GM12878 (cell line): ENCODE results near the gene DPPA3. TPM values are rescaled to one million over a fixed set of nuclear protein-coding genes. Genes with fewer than 3 reads are reported as not detected.

Experiments used
- ATAC-seq: fragments of 200-7000 bp; cut with Tn5 transposase; 3 replicates; pipeline ENCODE4 v1.9.1; 2020; ENCODE audit warnings: mild to moderate bottlenecking, moderate library complexity
- BruUV-seq: library from RNA; stranded (reverse); fragments of 400-500 nt; replicated peaks from 2 replicates; lab custom pipeline; 2021; lab: Mats Ljungman, UMichigan
- CTCF ChIA-PET: fragments of 300-600 bp; sonication (Branson Sonifier 250); formaldehyde crosslinking; extraction: SDS; loops from one replicate; lab custom pipeline; 2021; ENCODE audit warnings: inconsistent platforms; lab: Yijun Ruan, JAX
- POLR2A ChIA-PET: fragments of 350-600 bp; formaldehyde crosslinking; extraction: SDS; loops from one replicate; lab custom pipeline; 2021; ENCODE audit warnings: inconsistent platforms; lab: Charles Lee
- RAD21 ChIA-PET: fragments of 300-600 bp; sonication (Branson Sonifier 250); formaldehyde crosslinking; loops from one replicate; lab custom pipeline; 2023; ENCODE audit warnings: antibody characterized with exemption; ENCODE audit not compliant: unreplicated experiment; lab: Charles Lee
- SMC1A ChIA-PET: fragments of 300-600 bp; sonication (Branson Sonifier 250); formaldehyde crosslinking; loops from one replicate; lab custom pipeline; 2023; ENCODE audit not compliant: unreplicated experiment, uncharacterized antibody; lab: Charles Lee
- DNase-seq: peaks from one replicate; pipeline ENCODE4 v3.0.0-alpha.2; 2011; ENCODE audit warnings: low read depth, low spot score
- FAIRE-seq: peaks from 3 replicates; lab custom pipeline; 2011; peaks lifted over from hg19 to GRCh38; lab: Jason Lieb, UNC
- H2AFZ ChIP-seq: 2 replicates; pipeline ENCODE4 v1.6.0; 2011; ENCODE audit warnings: low read depth, low read length, control low read depth; ENCODE audit not compliant: control insufficient read depth
- H3K27ac ChIP-seq: 2 replicates; pipeline ENCODE4 v1.5.1; 2011; ENCODE audit warnings: control low read depth; ENCODE audit not compliant: control insufficient read depth, insufficient read depth
- H3K27me3 ChIP-seq, 2 experiments: replicated peaks in 1 of 2; 2 replicates each; pipeline versions ENCODE4 v1.6.0 to v1.6.1; 2011; ENCODE audit warnings: low read length in 1 of 2; ENCODE audit not compliant: control insufficient read depth in 2 of 2, insufficient read depth in 2 of 2
- H3K36me3 ChIP-seq, 2 experiments: 2 replicates each; pipeline ENCODE4 v1.5.1; 2011; ENCODE audit warnings: low read length in 1 of 2; ENCODE audit not compliant: control insufficient read depth in 2 of 2, insufficient read depth in 2 of 2
- H3K4me1 ChIP-seq: 2 replicates; pipeline ENCODE4 v1.6.1; 2011; ENCODE audit warnings: mild to moderate bottlenecking, low read length, moderate library complexity, mixed read lengths; ENCODE audit not compliant: control insufficient read depth, insufficient read depth
- H3K4me2 ChIP-seq: 2 replicates; pipeline ENCODE4 v1.6.0; 2011; ENCODE audit warnings: control low read depth; ENCODE audit not compliant: control insufficient read depth, insufficient read depth
- H3K4me3 ChIP-seq: fragments of 200-600 bp; sonication (generic); 2 replicates; pipeline ENCODE4 v1.5.1; 2016
- H3K79me2 ChIP-seq: 2 replicates; pipeline ENCODE4 v1.6.0; 2011; ENCODE audit warnings: low read length; ENCODE audit not compliant: control insufficient read depth, insufficient read depth
- H3K9ac ChIP-seq: 2 replicates; pipeline ENCODE4 v1.8.0; 2011; ENCODE audit warnings: low read length, control low read depth, mixed read lengths; ENCODE audit not compliant: control insufficient read depth, insufficient read depth
- H3K9me3 ChIP-seq: replicated peaks from 3 replicates; pipeline ENCODE4 v1.5.1; 2011; ENCODE audit warnings: mild to moderate bottlenecking, low read length; ENCODE audit not compliant: control insufficient read depth, insufficient read depth
- H4K20me1 ChIP-seq: 2 replicates; pipeline ENCODE4 v1.6.0; 2011; ENCODE audit not compliant: control insufficient read depth, insufficient read depth
- CHD4 ChIP-seq: fragments of 200-600 bp; sonication (generic); IDR thresholded peaks from 2 replicates; pipeline ENCODE4 v1.6.1; 2016; ENCODE audit warnings: mild to moderate bottlenecking
- CREM ChIP-seq: IDR thresholded peaks from 2 replicates; pipeline ENCODE4 v1.6.1; 2014; ENCODE audit warnings: antibody characterized with exemption, low read depth
- LARP7 ChIP-seq: fragments of 450-650 bp; IDR thresholded peaks from 2 replicates; pipeline ENCODE4 v1.6.1; 2017; ENCODE audit warnings: mild to moderate bottlenecking
- NR2F1 ChIP-seq: fragments of 450-650 bp; conservative IDR thresholded peaks from 2 replicates; pipeline ENCODE4 v1.6.1; 2017; ENCODE audit warnings: mild to moderate bottlenecking
- RAD51 ChIP-seq: fragments of 450-650 bp; IDR thresholded peaks from 2 replicates; pipeline ENCODE4 v1.6.1; 2016; ENCODE audit warnings: moderate library complexity, mild to moderate bottlenecking, inconsistent platforms
- RBBP5 ChIP-seq: fragments of 200-600 bp; sonication (generic); conservative IDR thresholded peaks from 2 replicates; pipeline ENCODE4 v1.6.1; 2016
- SMC3 ChIP-seq: IDR thresholded peaks from 2 replicates; pipeline ENCODE4 v1.6.1; 2011; ENCODE audit warnings: low read length, improper control_type of control experiment, borderline replicate concordance
- SUPT20H ChIP-seq: IDR thresholded peaks from 2 replicates; pipeline ENCODE4 v1.6.1; 2011; ENCODE audit warnings: low read depth, mild to moderate bottlenecking, low read length, moderate library complexity, borderline replicate concordance; ENCODE audit not compliant: control insufficient read depth
- TCF12 ChIP-seq: IDR thresholded peaks from 2 replicates; pipeline ENCODE4 v1.6.1; 2011; ENCODE audit warnings: low read depth, mild to moderate bottlenecking, low read length
- WGBS: methylation state at CpG from one replicate; pipeline ENCODE4 v1.1.6; 2016; ENCODE audit warnings: low lambda C conversion rate; ENCODE audit not compliant: insufficient replicate concordance, insufficient coverage; ENCODE audit errors: missing lambda C conversion rate; 5-methylcytosine and 5-hydroxymethylcytosine counted together
- in situ Hi-C: fragments of 300-500 bp; cut with MboI; formaldehyde crosslinking; loops from 9 replicates; pipeline ENCODE4 v1.14.3; 2018; ENCODE audit warnings: mixed read lengths
- intact Hi-C: fragments of 100-400 bp; cut with micrococcal nuclease; formaldehyde crosslinking; loops from one replicate; pipeline ENCODE4 v1.14.2; 2022; ENCODE audit not compliant: unreplicated experiment
- polyA plus RNA-seq, 11 experiments: library from polyadenylated mRNA; depleted of rRNA in 4 of 11; unstranded in 6 of 11; stranded (reverse) in 5 of 11; fragments of >200 nt; fragmentation: Nextera tagmentation in 4 of 11; fragmentation: Illumina TruSeq in 1 of 11; extraction: Ambion mirVana in 4 of 11; extraction: Trizol in 1 of 11; gene quantifications; 1 replicate in 1 of 11; 2 replicates in 10 of 11; pipeline versions ENCODE4 v1.2.1 to v1.2.3, GENCODE V29; 2011 to 2016; ENCODE audit warnings: inconsistent platforms in 2 of 11, missing spikeins in 2 of 11, low read depth in 1 of 11
- total RNA-seq, 4 experiments: library from RNA; depleted of rRNA in 3 of 4; stranded (reverse); fragments of >200 nt in 3 of 4; fragmentation: Illumina TruSeq in 1 of 4; extraction: Trizol in 1 of 4; gene quantifications; 2 replicates each; pipeline versions ENCODE4 v1.2.1 to v1.2.3, GENCODE V29; 2013 to 2021
- TF ChIP-seq, protein P1 (sequence below): fragments of 450-650 bp; IDR thresholded peaks from 2 replicates; pipeline ENCODE4 v1.6.1; 2016; ENCODE audit warnings: mild to moderate bottlenecking, moderate library complexity, borderline replicate concordance
- TF ChIP-seq, protein P2 (sequence below): fragments of 450-650 bp; IDR thresholded peaks from 2 replicates; pipeline ENCODE4 v1.6.1; 2018; ENCODE audit warnings: borderline replicate concordance, mild to moderate bottlenecking; ENCODE audit not compliant: partially characterized antibody
- TF ChIP-seq, protein P3 (sequence below): IDR thresholded peaks from 2 replicates; pipeline ENCODE4 v1.6.1; 2011; ENCODE audit warnings: mild to moderate bottlenecking, low read depth, low read length, moderate library complexity; ENCODE audit not compliant: insufficient replicate concordance

DPPA3 gene
- total and polyA plus RNA-seq, 10 of the 15 experiments (the other 5 are each of a cell fraction or from before 2014, with no cell fraction given) = 0.05 TPM; not detected in 9

DNA sequence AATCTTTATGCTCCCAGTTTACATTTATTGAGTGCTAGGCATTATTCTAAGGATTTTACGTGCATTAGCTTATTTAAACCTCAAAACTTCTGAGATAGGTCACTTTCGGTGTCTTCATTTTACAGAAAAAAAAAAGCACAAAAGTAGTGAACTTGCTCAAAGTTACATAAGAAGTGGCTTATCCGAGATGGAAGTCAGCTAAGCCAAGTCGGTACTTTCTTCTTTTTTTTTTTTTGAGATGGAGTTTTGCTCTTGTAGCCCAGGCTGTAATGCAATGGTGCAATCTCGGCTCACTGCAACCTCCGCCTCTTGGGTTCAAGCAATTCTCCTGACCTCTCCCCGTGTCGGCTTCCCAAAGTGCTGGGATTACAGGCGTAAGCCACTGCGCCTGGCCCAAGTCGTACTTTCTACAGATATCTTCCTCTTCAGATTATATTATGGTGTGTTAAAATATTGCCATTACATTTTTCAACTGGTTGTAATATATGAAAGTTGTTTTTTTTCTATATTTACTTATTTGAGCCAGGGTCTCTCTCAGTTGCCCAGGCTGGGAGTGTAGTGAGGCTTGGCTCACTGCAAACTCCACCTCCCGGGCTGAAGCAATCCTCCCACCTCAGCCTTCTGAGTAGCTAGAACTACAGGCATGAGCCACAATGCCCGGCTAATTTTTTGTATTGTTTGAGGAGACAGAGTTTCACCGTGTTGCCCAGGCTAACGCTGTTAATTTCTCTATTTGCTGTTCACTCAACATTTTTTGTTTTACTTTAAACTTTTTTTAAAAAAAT is 8.9 kb downstream of the DPPA3 start:
- ATAC-seq (no peak), FAIRE-seq (no peak), DNase-seq (no peak)
- Histone ChIP-seq H4K20me1 (no peaks in the 10 kb centered on the region), H3K4me3 (no peak overlapping the region), H3K27me3 (no peaks in the 10 kb centered on the region), H2AFZ (no peak overlapping the region), H3K4me1 (no peaks in the 10 kb centered on the region), H3K4me2 (no peak overlapping the region), H3K9me3 (no peaks in the 10 kb centered on the region), H3K9ac (no peak overlapping the region), H3K79me2 (no peaks in the 10 kb centered on the region), H3K36me3 (no peaks in the 10 kb centered on the region), H3K27ac (no peak overlapping the region)
- ChIA-PET SMC1A (no interaction called here), POLR2A (no interaction called here), RAD21 (interaction anchor here (0.6 kb wide), 1 partner anchor 139 kb away, joined by 4 read pairs; no protein-coding TSS in a partner anchor), CTCF (no interaction called here)
- WGBS = 53% methylated on average over 14 of the region's 15 CpGs
- in situ Hi-C loops = no loop called here
- intact Hi-C loops = loop anchor here (5.0 kb wide), 1 partner anchor 87 kb away; no protein-coding TSS in a partner anchor
- no TSS peak for BruUV-seq
- TF ChIP-seq, protein P1, sequence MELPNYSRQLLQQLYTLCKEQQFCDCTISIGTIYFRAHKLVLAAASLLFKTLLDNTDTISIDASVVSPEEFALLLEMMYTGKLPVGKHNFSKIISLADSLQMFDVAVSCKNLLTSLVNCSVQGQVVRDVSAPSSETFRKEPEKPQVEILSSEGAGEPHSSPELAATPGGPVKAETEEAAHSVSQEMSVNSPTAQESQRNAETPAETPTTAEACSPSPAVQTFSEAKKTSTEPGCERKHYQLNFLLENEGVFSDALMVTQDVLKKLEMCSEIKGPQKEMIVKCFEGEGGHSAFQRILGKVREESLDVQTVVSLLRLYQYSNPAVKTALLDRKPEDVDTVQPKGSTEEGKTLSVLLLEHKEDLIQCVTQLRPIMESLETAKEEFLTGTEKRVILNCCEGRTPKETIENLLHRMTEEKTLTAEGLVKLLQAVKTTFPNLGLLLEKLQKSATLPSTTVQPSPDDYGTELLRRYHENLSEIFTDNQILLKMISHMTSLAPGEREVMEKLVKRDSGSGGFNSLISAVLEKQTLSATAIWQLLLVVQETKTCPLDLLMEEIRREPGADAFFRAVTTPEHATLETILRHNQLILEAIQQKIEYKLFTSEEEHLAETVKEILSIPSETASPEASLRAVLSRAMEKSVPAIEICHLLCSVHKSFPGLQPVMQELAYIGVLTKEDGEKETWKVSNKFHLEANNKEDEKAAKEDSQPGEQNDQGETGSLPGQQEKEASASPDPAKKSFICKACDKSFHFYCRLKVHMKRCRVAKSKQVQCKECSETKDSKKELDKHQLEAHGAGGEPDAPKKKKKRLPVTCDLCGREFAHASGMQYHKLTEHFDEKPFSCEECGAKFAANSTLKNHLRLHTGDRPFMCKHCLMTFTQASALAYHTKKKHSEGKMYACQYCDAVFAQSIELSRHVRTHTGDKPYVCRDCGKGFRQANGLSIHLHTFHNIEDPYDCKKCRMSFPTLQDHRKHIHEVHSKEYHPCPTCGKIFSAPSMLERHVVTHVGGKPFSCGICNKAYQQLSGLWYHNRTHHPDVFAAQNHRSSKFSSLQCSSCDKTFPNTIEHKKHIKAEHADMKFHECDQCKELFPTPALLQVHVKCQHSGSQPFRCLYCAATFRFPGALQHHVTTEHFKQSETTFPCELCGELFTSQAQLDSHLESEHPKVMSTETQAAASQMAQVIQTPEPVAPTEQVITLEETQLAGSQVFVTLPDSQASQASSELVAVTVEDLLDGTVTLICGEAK = no peak
- TF ChIP-seq LARP7 (no peak), SMC3 (no peak), CREM (no peak), NR2F1 (no peak), RAD51 (no peak), CHD4 (no peak), TCF12 (no peak), SUPT20H (no peak), RBBP5 (no peak)
- TF ChIP-seq, protein P2, sequence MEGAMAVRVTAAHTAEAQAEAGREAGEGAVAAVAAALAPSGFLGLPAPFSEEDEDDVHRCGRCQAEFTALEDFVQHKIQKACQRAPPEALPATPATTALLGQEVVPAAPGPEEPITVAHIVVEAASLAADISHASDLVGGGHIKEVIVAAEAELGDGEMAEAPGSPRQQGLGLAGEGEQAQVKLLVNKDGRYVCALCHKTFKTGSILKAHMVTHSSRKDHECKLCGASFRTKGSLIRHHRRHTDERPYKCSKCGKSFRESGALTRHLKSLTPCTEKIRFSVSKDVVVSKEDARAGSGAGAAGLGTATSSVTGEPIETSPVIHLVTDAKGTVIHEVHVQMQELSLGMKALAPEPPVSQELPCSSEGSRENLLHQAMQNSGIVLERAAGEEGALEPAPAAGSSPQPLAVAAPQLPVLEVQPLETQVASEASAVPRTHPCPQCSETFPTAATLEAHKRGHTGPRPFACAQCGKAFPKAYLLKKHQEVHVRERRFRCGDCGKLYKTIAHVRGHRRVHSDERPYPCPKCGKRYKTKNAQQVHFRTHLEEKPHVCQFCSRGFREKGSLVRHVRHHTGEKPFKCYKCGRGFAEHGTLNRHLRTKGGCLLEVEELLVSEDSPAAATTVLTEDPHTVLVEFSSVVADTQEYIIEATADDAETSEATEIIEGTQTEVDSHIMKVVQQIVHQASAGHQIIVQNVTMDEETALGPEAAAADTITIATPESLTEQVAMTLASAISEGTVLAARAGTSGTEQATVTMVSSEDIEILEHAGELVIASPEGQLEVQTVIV = no peak
- TF ChIP-seq, protein P3, sequence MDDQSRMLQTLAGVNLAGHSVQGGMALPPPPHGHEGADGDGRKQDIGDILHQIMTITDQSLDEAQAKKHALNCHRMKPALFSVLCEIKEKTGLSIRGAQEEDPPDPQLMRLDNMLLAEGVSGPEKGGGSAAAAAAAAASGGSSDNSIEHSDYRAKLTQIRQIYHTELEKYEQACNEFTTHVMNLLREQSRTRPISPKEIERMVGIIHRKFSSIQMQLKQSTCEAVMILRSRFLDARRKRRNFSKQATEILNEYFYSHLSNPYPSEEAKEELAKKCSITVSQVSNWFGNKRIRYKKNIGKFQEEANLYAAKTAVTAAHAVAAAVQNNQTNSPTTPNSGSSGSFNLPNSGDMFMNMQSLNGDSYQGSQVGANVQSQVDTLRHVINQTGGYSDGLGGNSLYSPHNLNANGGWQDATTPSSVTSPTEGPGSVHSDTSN = no peak
